Measurements from ENCODE around the gene DYNLT5.
"Not testable (repeated sequence)": the region's sequence is repeated elsewhere in the genome, so short reads cannot be mapped to it uniquely, and the experiment has no call there.

DYNLT5 gene

DNA sequence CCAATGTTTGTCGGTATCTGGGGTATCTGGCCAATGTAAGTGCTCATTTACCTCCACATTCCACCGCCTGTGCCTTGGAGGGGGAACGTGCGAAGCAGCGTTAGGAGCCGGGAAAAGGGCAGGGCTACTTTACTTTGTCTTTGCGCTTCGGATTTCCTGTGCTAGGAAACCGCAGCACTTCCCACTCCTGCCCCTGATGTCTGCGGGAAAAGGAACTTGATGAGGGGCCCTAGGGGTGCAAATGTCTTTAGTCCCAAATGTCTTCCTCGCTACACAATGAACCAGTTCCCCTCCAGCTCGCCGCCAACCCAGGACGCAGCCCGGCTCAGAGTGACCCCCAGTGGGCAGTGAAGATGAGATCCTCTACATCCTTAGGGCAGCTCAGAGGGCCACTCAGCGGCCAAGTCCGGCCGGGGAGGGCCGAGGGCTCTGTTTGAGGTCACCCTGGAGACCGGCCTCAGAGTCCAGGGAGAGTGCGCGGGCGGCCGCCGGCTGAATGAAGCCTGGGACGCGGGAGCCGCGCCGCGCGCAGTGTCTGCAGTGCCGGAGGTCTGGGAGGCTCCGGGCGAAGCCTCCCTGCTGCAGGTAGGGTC, at the start of gene DYNLT5:
Gene DYNLT5, plus strand, starts transcription at position 460 of the 593 bp plus-strand sequence. CDS start 2,200 bp downstream, outside the sequence.
- DNase-seq = no peak

DNA sequence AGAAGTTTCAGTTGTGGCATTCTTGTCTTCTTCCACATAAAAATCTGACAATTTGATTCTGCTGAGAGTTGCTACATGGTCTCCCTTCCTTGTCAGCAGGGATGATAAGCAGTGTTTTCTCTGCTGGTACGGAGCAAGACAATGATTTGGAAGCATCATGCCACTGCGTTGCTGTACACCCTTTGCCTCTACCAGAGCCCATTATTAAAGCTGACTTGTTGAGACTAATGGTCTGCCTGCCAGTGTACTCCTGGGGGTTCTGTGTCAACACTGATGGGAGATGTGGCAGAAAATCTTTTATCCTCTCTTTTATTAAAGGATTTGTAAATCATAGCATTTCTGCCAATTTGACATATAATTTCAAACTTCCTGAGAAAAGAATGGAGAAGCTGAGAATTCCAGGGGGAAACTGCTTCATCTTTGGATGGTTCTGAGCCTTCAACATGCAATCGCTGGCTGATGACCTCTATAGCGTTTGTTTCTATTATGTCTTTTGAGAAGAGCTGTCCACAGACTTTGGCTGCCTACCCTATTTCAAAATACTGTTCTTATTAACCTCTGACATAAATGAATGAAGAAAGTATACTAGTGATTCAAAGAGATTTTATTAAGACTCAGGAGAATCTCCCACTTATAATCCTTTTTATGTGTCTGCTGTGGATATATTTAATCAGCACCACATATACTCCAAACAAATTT, 47.9 kb upstream of the DYNLT5 start:
- no peak for DNase-seq

DNA sequence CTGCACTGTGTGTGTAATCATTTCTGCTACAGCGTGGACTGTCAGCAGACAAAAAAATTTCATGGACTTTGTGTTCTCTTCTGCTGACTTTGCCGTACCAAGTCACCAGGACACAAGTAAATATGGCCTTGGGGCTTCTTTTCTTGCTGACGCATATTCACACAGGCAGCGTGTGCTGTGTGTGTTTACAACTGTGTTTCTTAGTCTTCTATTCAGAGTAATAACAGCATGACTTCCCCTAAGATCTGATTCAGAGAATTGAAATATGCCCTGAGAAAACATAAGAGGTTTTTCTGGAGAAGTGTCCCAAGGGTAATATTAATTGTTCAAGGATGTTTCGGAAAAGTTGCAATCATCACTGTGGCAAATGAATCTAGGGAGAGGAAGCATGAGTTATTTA, 47.1 kb upstream of the DYNLT5 start:
- no peak for DNase-seq

DNA sequence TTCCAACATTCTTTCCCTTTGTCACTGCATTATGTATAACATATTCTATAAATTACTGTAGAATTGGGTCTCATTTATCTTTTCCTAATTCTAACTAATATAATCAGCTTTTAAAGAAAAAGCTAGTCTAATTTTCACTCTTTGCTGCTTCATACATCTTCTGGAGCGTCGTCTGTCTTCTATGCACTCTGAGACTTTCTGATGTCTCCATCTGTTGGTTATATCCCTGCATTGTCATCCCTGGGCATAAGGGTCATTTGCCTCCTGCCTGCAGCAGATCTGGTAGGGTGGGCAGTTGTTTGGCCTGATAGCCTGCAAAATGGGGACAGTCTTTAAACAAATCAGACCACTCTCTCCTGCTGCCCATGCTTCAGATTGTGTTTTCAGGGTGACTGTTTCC, 40.8 kb upstream of the DYNLT5 start:
- DNase-seq = no peak

GRCh38 chr1:66712839-66713238, 39.4 kb upstream of the DYNLT5 start:
- DNase-seq = no peak

DNA sequence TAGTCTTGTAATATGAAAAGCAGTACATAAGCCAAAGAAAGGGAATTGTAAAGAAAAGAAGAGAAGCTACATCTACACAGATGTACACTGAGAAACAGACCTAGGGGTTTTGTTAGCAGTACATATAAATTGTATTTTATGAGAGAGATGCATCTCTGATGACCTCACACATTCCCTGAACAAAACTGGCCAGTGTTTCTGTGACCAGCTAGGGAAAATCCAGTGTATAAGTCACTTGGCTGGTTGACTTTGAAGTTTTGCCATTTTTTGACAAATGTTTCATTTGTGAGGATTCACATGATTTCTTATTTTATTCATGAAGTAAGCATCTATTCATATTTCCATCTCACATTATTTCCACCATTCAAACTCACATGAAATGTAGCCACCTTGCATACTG, 28.3 kb upstream of the DYNLT5 start:
- DNase-seq = no peak

GRCh38 chr1:66725885-66726665, 26.2 kb upstream of the DYNLT5 start:
- DNase-seq = peak; percentile 53

DNA sequence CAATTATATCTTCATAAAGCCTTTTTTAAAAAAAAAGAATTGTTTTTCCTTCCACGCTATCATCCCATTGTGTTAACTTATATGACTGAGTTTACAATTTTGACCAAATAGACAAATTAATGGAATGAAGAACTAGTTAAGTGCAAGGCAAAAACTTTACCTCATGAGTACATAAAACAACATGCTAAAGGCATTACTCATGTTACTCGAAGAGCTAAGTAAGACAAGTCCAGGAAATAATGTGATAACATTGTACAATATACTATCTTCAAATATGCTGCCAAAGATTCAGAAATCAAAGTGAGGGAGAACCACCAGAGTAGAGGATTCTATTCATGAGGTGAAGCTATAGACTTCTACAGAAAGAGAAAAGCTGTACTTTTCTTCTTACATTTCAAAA, 24.2 kb upstream of the DYNLT5 start:
- no peak for DNase-seq

GRCh38 chr1:66728716-66729115, 23.5 kb upstream of the DYNLT5 start:
- DNase-seq = not testable (repeated sequence)

- DNase-seq = no peak
Observed at GRCh38 chr1:66729119-66729518, 23.1 kb upstream of the DYNLT5 start.

DNA sequence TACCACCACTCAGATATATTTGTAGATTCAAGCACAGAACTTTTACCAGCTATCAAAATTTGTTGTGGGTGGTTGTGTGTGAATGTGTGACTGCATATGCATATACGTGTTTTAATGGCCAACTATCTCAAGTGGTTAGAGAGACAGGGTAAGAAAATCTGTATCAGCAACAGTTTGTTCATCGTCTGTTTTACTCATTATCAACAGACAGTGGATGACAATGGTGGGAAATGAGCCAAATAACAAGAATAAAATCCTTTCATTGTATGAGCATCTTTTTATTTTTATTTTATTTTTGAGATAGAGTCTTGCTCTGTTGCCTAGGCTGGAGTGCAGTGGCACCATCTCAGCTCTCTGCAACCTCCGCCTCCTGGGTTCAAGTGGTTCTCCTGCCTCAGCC, 22.7 kb upstream of the DYNLT5 start:
- DNase-seq = no peak

- DNase-seq = no peak
Observed at GRCh38 chr1:66730462-66730861, 21.8 kb upstream of the DYNLT5 start.

DNA sequence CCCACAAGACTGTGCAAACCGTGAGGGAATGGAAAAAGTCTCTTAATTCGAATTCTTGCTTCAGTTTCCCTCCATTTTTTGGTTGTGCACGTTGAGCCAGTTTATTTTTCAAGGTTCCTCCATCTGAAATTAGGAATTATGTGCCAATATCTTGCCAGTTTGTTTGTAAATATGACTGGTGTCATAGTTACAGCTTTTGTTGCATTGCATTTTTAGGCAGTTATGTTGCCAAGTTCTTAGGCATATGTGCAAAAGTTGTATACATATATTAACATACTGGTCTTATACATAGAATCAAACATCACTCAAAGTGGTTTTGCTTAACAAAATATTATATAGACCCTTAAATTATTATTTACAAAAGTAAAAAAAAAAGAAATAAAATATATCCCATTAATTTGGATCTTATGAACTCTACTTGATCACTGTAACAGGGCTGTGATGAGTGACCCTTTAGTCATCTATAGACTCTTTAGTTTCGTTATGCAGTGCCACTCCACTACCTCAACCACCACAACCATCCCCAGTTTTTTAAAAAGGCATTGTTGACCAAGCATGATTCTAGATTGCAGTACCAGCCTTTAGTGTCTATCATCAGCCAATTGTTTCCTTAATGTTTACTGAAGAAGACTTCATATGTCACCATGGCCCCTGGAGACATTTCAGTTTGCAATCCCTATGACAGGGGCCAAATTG, 20.9 kb upstream of the DYNLT5 start:
- DNase-seq = no peak

- no peak for DNase-seq
Observed at GRCh38 chr1:66732407-66733166, 19.7 kb upstream of the DYNLT5 start.

- DNase-seq = no peak
Observed at GRCh38 chr1:66733348-66734017, 18.8 kb upstream of the DYNLT5 start.

- not testable (repeated sequence) for DNase-seq
Observed at GRCh38 chr1:66734531-66734930, 17.7 kb upstream of the DYNLT5 start.

DNA sequence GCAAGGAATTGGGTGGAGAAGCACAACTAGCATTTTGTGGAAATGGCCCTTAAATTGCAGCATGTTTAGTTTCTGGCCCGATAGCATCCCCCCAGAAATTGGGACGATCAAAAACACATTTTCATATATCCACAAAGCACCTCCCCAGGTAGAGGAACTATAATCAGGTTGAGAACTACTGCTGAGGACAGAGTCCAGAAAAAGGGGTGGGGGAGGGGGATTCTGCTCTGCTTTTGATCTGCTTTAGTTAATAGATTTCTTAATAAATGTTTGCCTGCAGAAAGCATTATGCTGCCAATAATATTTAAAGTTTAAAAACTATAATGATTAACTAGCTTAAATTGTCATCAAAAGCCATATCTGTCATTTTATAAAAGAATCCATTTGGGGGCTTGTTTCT, 14.4 kb upstream of the DYNLT5 start:
- no peak for DNase-seq

DNA sequence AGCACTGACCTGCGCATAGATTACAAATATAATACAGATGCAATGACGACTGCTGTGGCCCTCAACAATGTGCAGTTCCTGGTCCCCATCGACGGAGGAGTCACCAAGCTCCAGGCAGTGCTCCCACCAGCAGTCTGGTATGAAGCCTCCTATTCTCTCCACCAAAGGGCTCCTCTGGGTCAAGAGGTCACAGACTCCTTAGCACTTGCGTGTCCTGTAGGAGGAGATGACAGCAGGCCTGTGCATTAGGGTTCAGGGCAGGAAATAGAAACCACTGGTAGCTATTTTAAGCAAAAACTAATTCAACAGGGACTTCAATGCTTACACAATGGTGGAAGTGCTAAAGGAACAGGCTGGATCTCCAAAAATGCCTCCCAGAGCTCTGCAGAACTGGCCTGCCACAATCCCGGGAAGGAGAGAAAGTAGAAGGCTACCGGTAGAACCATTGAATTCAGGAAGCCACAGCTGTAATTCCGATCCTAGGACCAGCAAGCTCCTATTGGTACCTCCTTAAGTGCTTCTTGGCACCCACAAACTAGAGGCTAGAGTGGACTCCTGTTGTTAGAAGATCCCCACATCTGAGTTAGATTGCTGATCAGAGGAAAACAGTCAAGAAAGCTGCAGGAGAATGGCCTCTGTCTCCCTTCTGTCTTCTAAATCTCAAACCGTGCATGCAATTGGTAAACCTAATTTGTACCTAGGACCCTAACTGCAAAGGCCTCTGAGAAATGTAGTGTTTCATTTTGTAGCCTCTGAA, 12.7 kb upstream of the DYNLT5 start:
- no peak for DNase-seq

DNA sequence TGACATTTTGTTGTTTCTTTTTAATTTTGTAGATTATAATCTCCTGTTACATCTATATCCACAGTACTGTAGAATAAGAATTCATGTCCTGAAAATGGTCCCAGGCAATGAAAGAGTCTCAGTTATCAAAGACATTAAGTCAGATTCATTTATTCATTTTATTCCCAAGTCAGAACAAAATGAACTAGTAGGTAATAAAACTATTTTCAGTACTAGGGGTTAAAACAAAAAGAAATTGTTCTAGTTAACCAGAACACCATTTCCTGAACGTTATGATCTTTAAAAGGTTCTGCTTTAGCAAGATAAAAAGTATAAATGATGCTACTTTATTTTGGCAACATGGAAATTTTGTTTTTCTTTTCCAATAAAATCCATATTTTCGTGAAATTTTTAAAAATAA, 6.8 kb upstream of the DYNLT5 start:
- no peak for DNase-seq

DNA sequence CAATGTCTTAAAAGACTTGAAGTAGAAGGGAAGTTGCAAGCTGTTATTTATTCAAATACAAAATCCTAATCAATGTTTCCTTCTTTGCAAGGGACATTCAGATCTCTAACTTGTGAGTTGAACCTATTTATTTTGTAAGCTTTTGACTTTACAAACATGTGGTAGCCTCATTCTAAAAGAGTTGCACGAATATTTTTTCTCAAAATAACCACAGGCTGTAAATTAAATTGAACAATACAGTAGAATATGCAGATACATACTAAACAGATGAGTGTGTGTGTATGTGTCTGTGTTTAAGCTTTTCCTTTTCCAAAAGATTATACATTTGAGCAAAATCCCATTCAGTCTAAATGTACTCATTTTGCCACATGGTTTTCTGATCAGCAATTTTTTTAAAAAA, 4.8 kb upstream of the DYNLT5 start:
- DNase-seq = no peak

DNA sequence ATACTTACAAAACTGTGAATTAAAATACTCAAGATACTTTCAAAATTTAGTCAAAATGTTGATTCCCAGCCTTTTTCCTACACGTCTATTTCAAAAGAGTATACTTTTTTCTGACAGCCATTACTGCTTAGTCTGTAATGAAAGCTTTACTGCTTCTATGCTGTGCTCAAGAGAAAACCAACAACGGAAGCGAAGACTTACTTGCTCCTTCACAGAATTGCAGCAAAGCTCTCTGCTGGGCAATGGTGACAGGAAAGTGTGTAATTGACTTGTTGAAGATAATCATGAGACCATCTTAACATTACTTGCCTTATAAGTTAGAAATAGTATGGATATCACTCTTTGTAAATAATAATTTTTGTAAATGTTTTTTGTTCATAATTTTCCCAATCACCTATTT, 1.7 kb upstream of the DYNLT5 start:
- DNase-seq = no peak
